H1 (cell line): Measurements from ENCODE around the gene EPHA3. TPM values are rescaled to one million over a fixed set of nuclear protein-coding genes. Genes with fewer than 3 reads are reported as not detected.

Experiments used
- CTCF ChIA-PET: fragments of 300-600 bp; sonication (Branson Sonifier 250); formaldehyde crosslinking; loops from one replicate; lab custom pipeline; 2021; ENCODE audit not compliant: partially characterized antibody; lab: Charles Lee
- POLR2A ChIA-PET: fragments of 300-600 bp; sonication (Branson Sonifier 250); formaldehyde crosslinking; loops from one replicate; lab custom pipeline; 2021; ENCODE audit warnings: inconsistent platforms; ENCODE audit not compliant: partially characterized antibody; lab: Charles Lee
- DNase-seq, 2 experiments: peaks; one replicate each; pipeline versions ENCODE4 v3.0.0 to v3.0.0-alpha.2; 2010 to 2022; ENCODE audit warnings: low spot score in 2 of 2, low read depth in 1 of 2, mixed read lengths in 1 of 2
- FAIRE-seq: peaks from 2 replicates; lab custom pipeline; 2011; peaks lifted over from hg19 to GRCh38; lab: Jason Lieb, UNC
- H2AFZ ChIP-seq: 2 replicates; pipeline ENCODE4 v1.8.1; 2012; ENCODE audit warnings: low read length, inconsistent platforms
- H2AK5ac ChIP-seq: 2 replicates; pipeline ENCODE4 v1.6.1; 2013; ENCODE audit warnings: low read depth, low read length
- H2BK120ac ChIP-seq: replicated peaks from 2 replicates; pipeline ENCODE3; 2013; ENCODE audit warnings: low read depth, low read length, inconsistent platforms
- H2BK12ac ChIP-seq: 2 replicates; pipeline ENCODE4 v1.6.1; 2013; ENCODE audit warnings: low read depth, low read length
- H2BK15ac ChIP-seq: 2 replicates; pipeline ENCODE4 v1.6.1; 2013; ENCODE audit warnings: low read length
- H2BK20ac ChIP-seq: 2 replicates; pipeline ENCODE4 v1.6.1; 2013; ENCODE audit warnings: low read length
- H2BK5ac ChIP-seq: 2 replicates; pipeline ENCODE4 v1.6.1; 2013; ENCODE audit warnings: low read depth, low read length
- H3K14ac ChIP-seq: 2 replicates; pipeline ENCODE4 v1.6.1; 2013; ENCODE audit warnings: inconsistent platforms; ENCODE audit not compliant: insufficient read length
- H3K18ac ChIP-seq: 2 replicates; pipeline ENCODE4 v1.6.1; 2013; ENCODE audit warnings: low read length; ENCODE audit errors: extremely low read depth
- H3K23ac ChIP-seq: 2 replicates; pipeline ENCODE4 v1.6.1; 2013; ENCODE audit warnings: inconsistent platforms; ENCODE audit not compliant: insufficient read length
- H3K23me2 ChIP-seq: 2 replicates; pipeline ENCODE4 v1.6.1; 2013; ENCODE audit warnings: low read depth, low read length
- H3K27ac ChIP-seq: 2 replicates; pipeline ENCODE4 v1.6.1; 2011; ENCODE audit warnings: low read depth, low read length, inconsistent platforms
- H3K27me3 ChIP-seq, 4 experiments: replicated peaks in 1 of 4; 1 replicate in 1 of 4; 2 replicates in 3 of 4; pipeline versions ENCODE4 v1.6.1 to v1.8.1; 2011 to 2013; ENCODE audit warnings: low read length in 3 of 4, mild to moderate bottlenecking in 3 of 4, inconsistent platforms in 2 of 4, mixed read lengths in 2 of 4, moderate library complexity in 1 of 4; ENCODE audit not compliant: control insufficient read depth in 3 of 4, insufficient read depth in 3 of 4; ENCODE audit errors: extremely low read depth in 1 of 4
- H3K36me3 ChIP-seq, 4 experiments: 2 replicates each; pipeline versions ENCODE4 v1.6.1 to v1.8.1; 2011 to 2013; ENCODE audit warnings: mild to moderate bottlenecking in 4 of 4, low read length in 3 of 4, moderate library complexity in 2 of 4, control low read depth in 1 of 4, inconsistent platforms in 1 of 4; ENCODE audit not compliant: insufficient read depth in 4 of 4, control insufficient read depth in 2 of 4
- H3K4ac ChIP-seq: replicated peaks from 2 replicates; pipeline ENCODE3; 2013; ENCODE audit warnings: low read length, low read depth, mixed read lengths, inconsistent platforms; ENCODE audit not compliant: insufficient read length
- H3K4me1 ChIP-seq, 4 experiments: replicated peaks in 1 of 4; 1 replicate in 1 of 4; 2 replicates in 3 of 4; pipeline versions ENCODE4 v1.6.1 to v1.8.1; 2011 to 2013; ENCODE audit warnings: low read length in 3 of 4, inconsistent platforms in 2 of 4, mixed read lengths in 1 of 4; ENCODE audit not compliant: insufficient read depth in 4 of 4, control insufficient read depth in 3 of 4
- H3K4me2 ChIP-seq, 2 experiments: 2 replicates each; pipeline versions ENCODE4 v1.6.1 to v1.8.1; 2011 to 2013; ENCODE audit warnings: low read depth in 2 of 2, low read length in 2 of 2, control low read depth in 1 of 2, inconsistent platforms in 1 of 2, mild to moderate bottlenecking in 1 of 2; ENCODE audit not compliant: insufficient read depth in 1 of 2
- H3K4me3 ChIP-seq, 4 experiments: fragments of 200-600, 300-600 bp in 1 of 4; sonication (generic), shearing (Covaris generic), sonication (Bioruptor Twin) in 1 of 4; 2 replicates each; pipeline versions ENCODE4 v1.5.1 to v1.8.1; 2011 to 2016; ENCODE audit warnings: low read length in 4 of 4, low read depth in 3 of 4, control low read depth in 2 of 4, inconsistent platforms in 2 of 4, mild to moderate bottlenecking in 2 of 4, mixed read lengths in 1 of 4, moderate library complexity in 1 of 4; ENCODE audit not compliant: insufficient read depth in 2 of 4; ENCODE audit errors: extremely low read depth in 1 of 4
- H3K56ac ChIP-seq: replicated peaks from 2 replicates; pipeline ENCODE3; 2013; ENCODE audit warnings: low read depth, mild to moderate bottlenecking, mixed read lengths, low read length, inconsistent platforms; ENCODE audit not compliant: insufficient read length
- H3K79me1 ChIP-seq: 2 replicates; pipeline ENCODE4 v1.6.1; 2013; ENCODE audit warnings: low read depth, low read length, control low read depth
- H3K79me2 ChIP-seq, 2 experiments: 2 replicates each; pipeline versions ENCODE4 v1.6.1 to v1.8.1; 2012 to 2013; ENCODE audit warnings: low read length in 2 of 2, mild to moderate bottlenecking in 2 of 2, inconsistent platforms in 1 of 2; ENCODE audit not compliant: insufficient read depth in 2 of 2, control insufficient read depth in 1 of 2
- H3K9ac ChIP-seq, 4 experiments: replicated peaks in 1 of 4; 1 replicate in 1 of 4; 2 replicates in 3 of 4; pipeline versions ENCODE4 v1.6.1 to v1.8.1; 2011 to 2013; ENCODE audit warnings: low read depth in 3 of 4, low read length in 3 of 4, control low read depth in 2 of 4, mild to moderate bottlenecking in 2 of 4, moderate library complexity in 2 of 4, inconsistent platforms in 1 of 4; ENCODE audit errors: extremely low read depth in 1 of 4
- H3K9me3 ChIP-seq, 2 experiments: 2 replicates each; pipeline versions ENCODE4 v1.6.1 to v1.8.1; 2012 to 2013; ENCODE audit warnings: mild to moderate bottlenecking in 2 of 2, moderate library complexity in 2 of 2, control low read depth in 1 of 2, inconsistent platforms in 1 of 2, low read depth in 1 of 2, low read length in 1 of 2, mixed read lengths in 1 of 2; ENCODE audit not compliant: insufficient read depth in 2 of 2
- H4K20me1 ChIP-seq, 2 experiments: replicated peaks in 1 of 2; 2 replicates each; pipeline versions ENCODE3 to v1.8.1; 2011 to 2013; ENCODE audit warnings: inconsistent platforms in 2 of 2, low read length in 2 of 2, mild to moderate bottlenecking in 1 of 2; ENCODE audit not compliant: insufficient read depth in 2 of 2, control insufficient read depth in 1 of 2
- H4K5ac ChIP-seq: 2 replicates; pipeline ENCODE4 v1.6.1; 2013; ENCODE audit warnings: low read length, low read depth, mixed read lengths, inconsistent platforms; ENCODE audit not compliant: insufficient read length
- H4K8ac ChIP-seq: 2 replicates; pipeline ENCODE4 v1.8.0; 2013; ENCODE audit warnings: mild to moderate bottlenecking, moderate library complexity, low read length, inconsistent platforms; ENCODE audit not compliant: insufficient read depth; ENCODE audit errors: extremely low read depth
- H4K91ac ChIP-seq: replicated peaks from 2 replicates; pipeline ENCODE3; 2013; ENCODE audit warnings: low read length, mixed read lengths, inconsistent platforms; ENCODE audit not compliant: insufficient read length
- ASH2L ChIP-seq: fragments of 200-600, 300-600 bp; sonication (generic); IDR thresholded peaks from one replicate; pipeline ENCODE4 v1.7.1; 2017; ENCODE audit warnings: low read length
- CREB1 ChIP-seq: IDR thresholded peaks from 2 replicates; pipeline ENCODE4 v1.6.1; 2012; ENCODE audit warnings: inconsistent platforms
- CTBP2 ChIP-seq: IDR thresholded peaks from 2 replicates; pipeline ENCODE4 v1.7.0; 2011; ENCODE audit warnings: borderline replicate concordance, mild to moderate bottlenecking, moderate library complexity, mixed read lengths, low read length; ENCODE audit not compliant: insufficient read depth, insufficient read length
- CTCF ChIP-seq, 3 experiments: IDR thresholded peaks; 1 replicate in 2 of 3; 2 replicates in 1 of 3; pipeline versions ENCODE4 v1.5.1 to v1.6.1; 2011; ENCODE audit warnings: low read length in 3 of 3, mild to moderate bottlenecking in 3 of 3, inconsistent platforms in 2 of 3, low read depth in 1 of 3, moderate library complexity in 1 of 3; ENCODE audit not compliant: insufficient read depth in 1 of 3; ENCODE audit errors: control extremely low read depth in 1 of 3
- E2F6 ChIP-seq: IDR thresholded peaks from 2 replicates; pipeline ENCODE4 v1.6.1; 2012; ENCODE audit warnings: inconsistent platforms
- HDAC6 ChIP-seq: IDR thresholded peaks from one replicate; pipeline ENCODE4 v1.7.1; 2012; ENCODE audit warnings: low read depth, mild to moderate bottlenecking, inconsistent platforms, low read length, moderate library complexity
- KDM4A ChIP-seq: IDR thresholded peaks from one replicate; pipeline ENCODE4 v1.7.1; 2012; ENCODE audit warnings: low read depth, mild to moderate bottlenecking, moderate library complexity, low read length, inconsistent platforms; ENCODE audit not compliant: severe bottlenecking
- RFX5 ChIP-seq: IDR thresholded peaks from 2 replicates; pipeline ENCODE4 v1.6.1; 2011; ENCODE audit warnings: low read depth, low read length, improper control_type of control experiment, borderline replicate concordance
- TCF12 ChIP-seq: IDR thresholded peaks from 2 replicates; pipeline ENCODE4 v1.6.1; 2011; ENCODE audit warnings: low read depth, mild to moderate bottlenecking, low read length
- USF2 ChIP-seq: IDR thresholded peaks from 2 replicates; pipeline ENCODE4 v1.6.1; 2011; ENCODE audit warnings: low read length, improper control_type of control experiment
- WGBS, 2 experiments: shearing (Covaris generic) in 1 of 2; methylation state at CpG; one replicate each; pipeline versions ENCODE4 v1.1.6 to v1.1.7; 2013 to 2015; ENCODE audit warnings: low lambda C conversion rate in 2 of 2, mixed read lengths in 2 of 2, inconsistent platforms in 1 of 2, low coverage in 1 of 2, missing lambda C conversion rate in 1 of 2; ENCODE audit not compliant: insufficient replicate concordance in 2 of 2, insufficient coverage in 1 of 2, insufficient read length in 1 of 2; ENCODE audit errors: extremely low coverage in 1 of 2, missing lambda C conversion rate in 1 of 2; 5-methylcytosine and 5-hydroxymethylcytosine counted together
- polyA plus RNA-seq, 7 experiments: library from polyadenylated mRNA; depleted of rRNA in 3 of 7; stranded (reverse) in 5 of 7; unstranded in 2 of 7; fragments of >200 nt in 5 of 7; fragments of 200-250 nt in 2 of 7; gene quantifications; 1 replicate in 5 of 7; 2 replicates in 1 of 7; 4 replicates in 1 of 7; pipeline versions ENCODE4 v1.2.1 to v1.2.3, GENCODE V29; 2011 to 2013; ENCODE audit warnings: missing spikeins in 2 of 7, mixed read lengths in 2 of 7
- total RNA-seq: library from RNA; stranded (reverse); fragmentation: NEBNext Ultra II Directional; extraction: Animal tissue kit (Norgen Biotek cat#: 25700); gene quantifications from 2 replicates; pipeline ENCODE4 v1.2.1, GENCODE V29; 2021

Gene EPHA3
- total and polyA plus RNA-seq, 2 of the 8 experiments (the other 6 are each of a cell fraction or from before 2014, with no cell fraction given) = 0.09 to 0.22 TPM

- Histone ChIP-seq H4K91ac (no peak overlapping the region), H2BK12ac (no peak overlapping the region), H3K56ac (no peak overlapping the region), H3K27ac (no peak overlapping the region), H2AK5ac (no peak overlapping the region), H3K23me2 (no peaks in the 10 kb centered on the region; the same call in 1 of the 2 replicates), H3K4me2 (no peak overlapping the region), H3K9me3 (no peaks in the 10 kb centered on the region), H2AFZ (no peak overlapping the region), H4K5ac (no peak overlapping the region), H3K79me1 (no peaks in the 10 kb centered on the region), H3K23ac (no peak overlapping the region), H3K79me2 (no peaks in the 10 kb centered on the region), H3K4ac (no peak overlapping the region), H4K8ac (no peak overlapping the region), H3K36me3 (no peaks in the 10 kb centered on the region), H3K27me3 (no peaks in the 10 kb centered on the region), H3K18ac (no peak overlapping the region), H3K9ac (no peak overlapping the region), H2BK5ac (no peak overlapping the region), H3K14ac (no peak overlapping the region), H4K20me1 (no peaks in the 10 kb centered on the region), H2BK15ac (no peak overlapping the region), H3K4me1 (no peaks in the 10 kb centered on the region), H3K4me3 (no peak overlapping the region), H2BK120ac (no peak overlapping the region), H2BK20ac (no peak overlapping the region)
- FAIRE-seq (no peak), DNase-seq (no peak)
- CTCF ChIA-PET = no interaction called here
- POLR2A ChIA-PET = no interaction called here
- WGBS, 2 experiments = 89% methylated on average over 5 of the region's 5 CpGs; no CpG with 5 or more reads in 1 of the 2 experiments
- TF ChIP-seq RFX5 (no peak), ASH2L (no peak), KDM4A (no peak), HDAC6 (no peak), TCF12 (no peak), CREB1 (no peak), E2F6 (no peak), CTBP2 (no peak), CTCF (IDR thresholded peaks at IDR 0.05; ENCODE audit: control extremely low read depth in 1 of 3, insufficient read depth in 1 of 3, low read depth in 1 of 3, low read length in 3 of 3) (no peak), USF2 (no peak)
Measured at GRCh38 chr3:89227218-89227617, 119.8 kb downstream of the EPHA3 start.
